Stimulated activated CD8-positive, alpha-beta memory T cell treated with anti-CD3 and anti-CD28 coated beads, Interleukin-7, amount 100 ng/mL, for 1 hour (primary cell): Measurements from ENCODE around the gene SH3RF3.

Experiments used
- DNase-seq, 2 donors: peaks; one replicate each; pipeline ENCODE4 v3.0.0-alpha.2; 2020; ENCODE audit warnings: low read depth in 2 of 2

The SH3RF3 gene

DNA sequence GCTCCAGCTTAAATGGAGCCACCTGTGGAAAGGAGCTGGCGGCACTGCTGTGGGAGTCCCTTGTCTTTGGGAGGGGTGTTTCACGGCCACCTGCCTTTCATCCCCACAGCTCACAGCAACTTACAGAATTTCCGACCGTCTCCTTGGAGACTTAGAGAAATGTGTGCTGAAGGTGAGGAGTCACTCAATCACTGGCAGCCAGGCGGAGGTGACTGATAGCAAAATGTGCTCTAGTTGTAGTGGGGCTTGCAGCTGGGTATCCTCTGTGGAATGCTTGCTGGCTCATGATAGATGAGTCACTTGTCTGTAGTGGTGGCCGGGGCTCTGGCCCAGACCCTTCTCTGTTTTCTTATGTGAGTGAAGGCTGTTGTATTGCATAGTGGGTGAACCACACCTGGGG is 110.7 kb downstream of the SH3RF3 start:
- DNase-seq, result no peak

DNA sequence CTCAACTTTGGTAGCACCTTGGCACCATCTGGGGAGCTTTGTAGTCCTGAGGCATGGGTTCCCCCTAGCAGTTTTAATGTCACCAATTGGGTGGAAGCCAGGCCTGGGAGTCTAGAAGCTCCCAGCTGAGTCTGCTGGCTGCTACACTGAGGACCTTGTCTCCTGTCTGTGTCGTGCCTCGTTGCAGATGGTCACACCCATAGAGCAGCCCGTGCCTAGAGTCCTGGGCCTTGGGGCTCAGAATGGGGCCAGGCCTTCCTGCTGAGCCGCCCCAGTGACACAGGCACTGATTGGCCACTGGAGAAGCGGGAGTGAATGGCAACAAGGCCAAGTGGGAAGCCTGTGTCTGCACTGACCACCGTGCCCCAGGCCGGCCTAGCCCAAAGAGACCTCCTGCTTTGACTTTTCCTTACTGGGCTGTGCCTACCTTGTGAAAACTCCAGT is 113.2 kb downstream of the SH3RF3 start:
- no peak for DNase-seq

GRCh38 chr2:109242654-109243331 is 113.8 kb downstream of the SH3RF3 start:
- no peak for DNase-seq

- no peak for DNase-seq
Observed at GRCh38 chr2:109243526-109244303, 114.7 kb downstream of the SH3RF3 start.

DNA sequence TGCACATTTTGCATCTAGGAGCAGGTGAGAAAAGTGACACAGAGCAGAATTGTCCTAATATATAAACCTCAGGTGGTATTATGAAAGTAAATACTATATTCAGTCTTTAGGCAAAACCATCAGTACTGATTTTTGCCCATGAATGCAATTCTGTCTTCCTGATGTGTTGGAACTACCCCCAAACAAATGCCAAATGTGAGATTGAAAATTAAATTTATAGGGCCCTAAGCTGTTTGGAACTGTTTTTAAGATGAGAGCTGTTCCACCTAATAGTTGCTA is 115.2 kb downstream of the SH3RF3 start:
- no peak for DNase-seq

GRCh38 chr2:109244750-109245382 is 115.9 kb downstream of the SH3RF3 start:
- no peak for DNase-seq

- no peak for DNase-seq
Observed at GRCh38 chr2:109246176-109246575, 117.2 kb downstream of the SH3RF3 start.

- DNase-seq, result no peak
Observed at GRCh38 chr2:109246616-109247015, 117.6 kb downstream of the SH3RF3 start.

GRCh38 chr2:109247340-109247739 is 118.3 kb downstream of the SH3RF3 start:
- no peak for DNase-seq

- no peak for DNase-seq
Observed at GRCh38 chr2:109247812-109248211, 118.8 kb downstream of the SH3RF3 start.

- DNase-seq, result no peak
Observed at GRCh38 chr2:109248590-109248989, 119.6 kb downstream of the SH3RF3 start.

DNA sequence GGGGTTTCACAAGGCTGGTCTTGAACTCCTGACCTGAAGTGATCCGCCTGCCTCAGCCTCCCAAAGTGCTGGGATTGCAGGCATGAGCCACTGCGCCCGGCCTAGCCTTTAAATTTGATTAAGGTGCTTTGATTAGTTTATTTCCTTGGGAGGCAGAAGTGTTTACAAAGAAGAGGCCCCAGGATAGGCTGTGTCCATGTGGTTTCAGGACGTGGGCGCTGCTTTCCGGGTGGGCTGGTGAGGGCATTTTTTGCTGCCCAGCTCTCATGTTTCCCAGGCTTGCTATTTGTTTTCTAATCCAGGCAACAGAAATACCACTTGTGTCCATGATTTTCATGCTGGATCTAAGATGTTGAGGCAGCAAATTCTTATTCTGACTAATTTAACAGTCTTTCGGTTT is 124.2 kb downstream of the SH3RF3 start:
- no peak for DNase-seq

GRCh38 chr2:109254174-109254904 is 125.3 kb downstream of the SH3RF3 start:
- DNase-seq, result no peak

GRCh38 chr2:109255654-109256053 is 126.6 kb downstream of the SH3RF3 start:
- no peak for DNase-seq

DNA sequence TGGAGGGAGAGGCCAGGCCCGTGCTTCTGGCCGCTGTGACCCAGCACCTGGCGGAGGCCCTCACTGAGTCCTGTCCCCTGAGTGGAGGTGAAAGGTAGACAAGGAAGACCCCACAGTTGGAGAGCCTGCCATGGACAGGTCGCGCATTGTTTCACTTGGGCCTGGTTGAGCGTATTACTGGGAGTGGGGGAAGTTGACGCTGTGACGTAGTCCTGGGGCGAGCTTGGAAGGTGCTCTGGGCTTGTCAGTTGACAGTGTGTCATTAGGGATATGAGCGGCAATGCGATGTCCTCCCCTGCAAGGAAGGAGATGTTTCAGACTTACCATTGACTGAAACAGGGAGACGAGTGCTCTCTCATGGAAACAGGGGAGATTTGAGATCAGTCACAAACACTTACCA is 127.1 kb downstream of the SH3RF3 start:
- no peak for DNase-seq

GRCh38 chr2:109256921-109257320 is 127.9 kb downstream of the SH3RF3 start:
- no peak for DNase-seq

GRCh38 chr2:109257653-109258052 is 128.6 kb downstream of the SH3RF3 start:
- DNase-seq, result no peak

GRCh38 chr2:109258376-109258775 is 129.4 kb downstream of the SH3RF3 start:
- DNase-seq, result no peak

DNA sequence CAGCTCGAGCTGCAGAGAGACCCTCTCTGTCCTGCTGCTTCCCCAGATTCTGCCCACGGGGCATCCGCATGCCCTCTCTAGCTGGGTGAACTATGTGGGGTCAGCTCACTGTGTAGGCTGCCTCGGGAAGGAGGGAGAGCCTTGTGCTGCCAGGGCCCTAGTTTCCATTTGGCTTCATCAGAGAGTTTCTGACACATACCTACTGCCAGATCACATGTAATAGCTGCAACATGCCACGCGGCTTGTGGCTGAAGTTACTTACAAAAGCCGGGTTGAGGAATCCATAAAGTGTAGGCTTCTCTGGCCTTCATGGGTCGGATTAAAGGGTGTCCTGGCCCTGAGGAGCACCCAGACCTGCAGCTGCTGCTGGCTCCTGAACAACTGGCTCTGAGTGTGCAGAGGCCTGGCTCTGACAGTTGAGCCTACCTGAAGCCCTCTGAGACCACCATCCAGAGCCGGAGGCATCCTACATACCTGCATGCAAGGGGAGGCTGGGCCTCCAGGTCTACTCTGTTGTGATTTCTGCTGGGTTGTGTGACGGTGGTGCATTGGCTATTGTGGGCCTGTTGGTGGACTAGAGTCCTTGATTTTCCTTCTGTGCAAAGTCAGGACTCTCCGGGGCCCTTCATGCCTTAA is 130.0 kb downstream of the SH3RF3 start:
- no peak for DNase-seq

- no peak for DNase-seq
Observed at GRCh38 chr2:109259671-109260070, 130.7 kb downstream of the SH3RF3 start.

- DNase-seq, result no peak
Observed at GRCh38 chr2:109260116-109260855, 131.3 kb downstream of the SH3RF3 start.
